Inflammatory macrophage (primary cell): Measurements from ENCODE around the gene RXRA.

ENCODE experiments used
- DNase-seq, 2 donors: peaks; one replicate each; pipeline ENCODE4 v3.0.0-alpha.2; 2020 to 2022

RXRA gene

GRCh38 chr9:134355561-134356279, 29.5 kb downstream of the RXRA start:
- no peak for DNase-seq

GRCh38 chr9:134356496-134357470, 30.5 kb downstream of the RXRA start:
- DNase-seq: peak in 1 of 2 donors; percentile 44

- DNase-seq: no peak
Measured at GRCh38 chr9:134357631-134358025, 31.4 kb downstream of the RXRA start.

DNA sequence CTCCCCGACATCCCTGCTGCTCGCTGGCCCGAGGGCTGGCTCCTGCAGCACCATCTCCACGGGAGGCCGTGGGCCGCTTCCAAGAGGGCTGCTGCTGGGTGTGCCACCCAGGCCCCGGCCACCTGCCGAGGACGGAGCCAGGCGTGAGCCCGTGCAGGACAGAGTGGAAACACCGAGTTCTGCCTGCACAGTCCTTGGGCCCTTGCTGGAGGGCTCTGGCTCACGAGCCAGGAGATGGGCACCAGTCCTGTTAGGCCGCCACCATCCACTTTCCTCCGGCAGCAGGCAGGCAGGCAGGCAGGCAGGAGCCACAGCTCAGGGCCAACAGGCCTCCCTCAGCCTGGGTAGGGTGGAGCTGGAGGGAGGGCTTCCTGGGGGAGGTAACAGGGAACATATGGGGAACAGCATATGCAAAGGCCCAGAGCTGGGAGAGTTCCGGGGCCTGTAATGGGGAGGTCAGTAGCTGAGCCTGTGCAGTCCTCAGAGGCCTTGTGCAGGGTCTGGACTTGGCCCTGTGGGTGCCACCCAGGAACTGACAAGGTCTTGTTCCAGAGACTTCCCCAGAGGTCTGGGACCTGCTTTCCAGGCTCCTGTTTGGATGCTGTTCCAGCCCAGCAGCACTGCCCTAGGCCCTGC, 31.9 kb downstream of the RXRA start:
- no peak for DNase-seq

- peak; percentile 19 to 47 for DNase-seq
Measured at GRCh38 chr9:134358662-134359319, 32.5 kb downstream of the RXRA start.

GRCh38 chr9:134359493-134360179, 33.4 kb downstream of the RXRA start:
- DNase-seq: no peak

GRCh38 chr9:134360180-134360759, 34.0 kb downstream of the RXRA start:
- peak; percentile 41 to 68 for DNase-seq

GRCh38 chr9:134360897-134361296, 34.6 kb downstream of the RXRA start:
- no peak for DNase-seq

GRCh38 chr9:134361426-134361825, 35.2 kb downstream of the RXRA start:
- no peak for DNase-seq

DNA sequence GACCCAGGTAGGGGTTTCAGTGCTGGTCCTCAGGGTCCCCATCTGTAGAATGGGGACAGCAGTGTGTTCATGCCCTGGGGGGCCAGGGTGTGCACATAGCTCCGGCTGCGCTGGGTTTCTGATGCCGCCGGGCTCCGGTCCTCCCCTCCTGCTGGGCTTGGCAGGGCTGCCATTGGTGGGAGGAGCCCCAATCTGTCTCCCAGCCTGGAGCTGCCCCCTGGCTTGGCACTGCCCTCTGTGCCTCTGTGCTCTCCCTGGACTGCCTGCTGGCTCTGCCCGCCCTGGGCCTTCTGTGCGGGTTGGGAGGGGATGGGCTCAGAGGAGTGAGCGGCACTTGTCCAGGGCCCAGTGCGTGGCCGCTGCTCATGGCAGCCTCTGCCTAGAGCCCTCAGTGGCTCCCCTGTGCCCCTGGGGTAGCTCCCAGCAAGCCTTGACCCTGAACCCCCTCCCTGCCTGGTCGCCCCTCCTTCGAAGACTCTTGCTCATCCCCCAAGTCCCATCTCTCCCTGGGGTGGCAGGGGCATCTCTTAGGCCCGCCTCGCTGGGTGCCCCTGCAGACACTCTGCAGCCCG, 35.7 kb downstream of the RXRA start:
- no peak for DNase-seq

DNA sequence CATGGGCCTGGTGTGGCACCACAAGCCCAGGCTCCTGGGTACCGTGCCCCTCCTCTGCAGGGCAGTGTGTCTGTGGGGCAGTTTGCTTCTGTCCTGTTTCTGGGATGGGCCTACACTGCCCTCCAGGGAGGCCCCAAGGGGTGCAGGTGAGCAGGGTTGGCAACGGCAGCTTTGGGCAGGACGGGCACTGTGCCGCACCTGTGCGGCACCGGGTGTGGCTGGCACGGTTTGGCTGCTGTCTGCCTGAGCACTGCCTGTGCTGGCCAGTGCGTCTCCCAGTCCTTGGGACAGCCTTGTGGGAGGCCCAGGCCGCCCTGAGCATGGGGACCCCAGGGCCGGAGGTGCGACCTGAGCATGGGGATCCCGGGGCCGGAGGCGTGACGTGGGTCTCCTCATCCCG, 37.2 kb downstream of the RXRA start:
- no peak for DNase-seq

GRCh38 chr9:134364391-134365114, 38.3 kb downstream of the RXRA start:
- DNase-seq: no peak

GRCh38 chr9:134365115-134365596, 38.9 kb downstream of the RXRA start:
- DNase-seq: no peak

- DNase-seq: no peak
Measured at GRCh38 chr9:134365791-134366222, 39.6 kb downstream of the RXRA start.

GRCh38 chr9:134366223-134367031, 40.2 kb downstream of the RXRA start:
- peak; percentile 82 to 84 for DNase-seq

- DNase-seq: no peak
Measured at GRCh38 chr9:134367061-134367460, 40.8 kb downstream of the RXRA start.

DNA sequence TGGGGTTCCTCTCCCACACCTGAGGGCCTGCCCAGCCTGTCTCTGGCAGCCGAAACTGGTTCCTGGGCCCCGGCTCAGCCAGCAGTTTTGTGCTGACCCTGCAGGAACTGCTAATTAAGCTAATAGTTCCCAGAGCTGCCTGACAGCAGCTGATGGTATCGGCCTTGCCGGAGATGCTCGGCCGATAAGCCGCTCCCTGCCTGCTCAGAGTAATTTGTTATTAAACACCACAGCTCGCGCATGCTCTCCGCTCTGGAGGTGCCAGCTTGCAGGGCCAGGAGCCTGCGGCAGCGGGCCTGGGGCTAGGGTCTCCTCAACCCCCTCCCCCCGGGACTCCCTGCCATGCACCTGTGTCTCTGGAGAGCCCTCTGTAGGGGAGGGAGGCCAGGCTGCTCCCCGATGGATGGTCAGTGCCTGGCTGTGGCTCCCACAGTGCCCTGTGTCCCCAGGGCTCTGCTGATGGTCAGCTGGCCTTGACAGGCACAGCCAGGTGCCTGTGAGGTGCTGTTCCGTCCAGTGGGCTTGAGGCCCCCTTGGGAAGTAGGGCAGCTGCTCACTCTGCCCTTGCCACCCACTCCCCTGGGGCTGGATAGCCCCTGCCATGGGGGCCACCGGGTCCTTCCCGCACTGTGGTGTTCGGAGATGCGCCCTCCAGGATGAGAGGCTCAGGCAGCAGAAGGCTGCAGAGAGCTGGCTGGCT, 41.7 kb downstream of the RXRA start:
- no peak for DNase-seq

DNA sequence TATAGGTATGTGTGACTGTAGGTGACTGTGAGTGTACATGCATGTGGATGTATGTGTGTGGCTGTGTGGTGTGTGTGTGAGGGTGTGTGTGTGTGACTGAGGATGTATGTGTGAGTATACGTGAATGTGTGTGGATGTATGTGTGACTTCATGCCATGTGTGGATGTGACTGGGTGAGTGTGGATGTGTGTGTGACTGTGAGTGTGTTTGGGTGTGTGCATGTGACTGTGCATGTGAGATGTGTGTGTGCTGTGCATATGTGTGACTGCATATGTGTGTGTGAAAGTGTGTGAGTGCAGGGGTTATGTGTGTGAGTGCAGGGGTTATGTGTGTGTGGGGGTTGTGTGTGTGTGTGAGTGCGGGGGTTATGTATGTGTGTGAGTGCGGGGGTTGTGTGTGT, 42.3 kb downstream of the RXRA start:
- no peak for DNase-seq
